Panc1 (cell line): Measurements from ENCODE around the gene PGS1. TPM values are rescaled to one million over a fixed set of nuclear protein-coding genes. Genes with fewer than 3 reads are reported as not detected.

Experiments
- ATAC-seq: fragments of 200-7000 bp; cut with Tn5 transposase; 2 replicates; pipeline ENCODE4 v1.9.1; 2020; ENCODE audit warnings: mild to moderate bottlenecking, moderate library complexity
- BruUV-seq: library from RNA; stranded (reverse); fragments of 400-500 nt; replicated peaks from 2 replicates; lab custom pipeline; 2021; lab: Mats Ljungman, UMichigan
- CTCF ChIA-PET: fragments of 300-600 bp; sonication (Branson Sonifier 250); formaldehyde crosslinking; loops from one replicate; lab custom pipeline; 2022; ENCODE audit warnings: antibody characterized with exemption; lab: Charles Lee
- POLR2A ChIA-PET: fragments of 300-600 bp; sonication (Branson Sonifier 250); formaldehyde crosslinking; loops from one replicate; lab custom pipeline; 2022; ENCODE audit warnings: antibody characterized with exemption; lab: Charles Lee
- DNase-seq: peaks from one replicate; pipeline ENCODE4 v3.0.0-alpha.2; 2010; ENCODE audit warnings: low read depth, low spot score
- H3K27ac ChIP-seq: 2 replicates; pipeline ENCODE4 v1.5.1; 2011; ENCODE audit warnings: mild to moderate bottlenecking, low read length, inconsistent platforms
- H3K27me3 ChIP-seq: fragments of 200-500 bp; sonication (Bioruptor generic); 2 replicates; pipeline ENCODE4 v1.6.0; 2014; ENCODE audit warnings: low read length, inconsistent platforms; ENCODE audit not compliant: control insufficient read depth, insufficient read depth
- H3K36me3 ChIP-seq: fragments of 200-500 bp; sonication (Bioruptor generic); 2 replicates; pipeline ENCODE4 v1.5.1; 2014; ENCODE audit warnings: inconsistent platforms, mild to moderate bottlenecking, low read length, moderate library complexity; ENCODE audit not compliant: control insufficient read depth, insufficient read depth
- H3K4me1 ChIP-seq: 2 replicates; pipeline ENCODE4 v1.5.1; 2011; ENCODE audit warnings: inconsistent platforms, mild to moderate bottlenecking, low read length, moderate library complexity; ENCODE audit not compliant: control insufficient read depth, insufficient read depth
- H3K4me3 ChIP-seq, 2 experiments: 2 replicates each; pipeline ENCODE4 v1.5.1; 2011 to 2012; ENCODE audit warnings: low read depth in 2 of 2, low read length in 2 of 2, mild to moderate bottlenecking in 2 of 2, inconsistent platforms in 1 of 2, moderate library complexity in 1 of 2
- H3K9me3 ChIP-seq: fragments of 200-500 bp; sonication (Bioruptor generic); 2 replicates; pipeline ENCODE4 v1.5.1; 2014; ENCODE audit warnings: low read depth, mild to moderate bottlenecking, inconsistent platforms, low read length, moderate library complexity; ENCODE audit not compliant: control insufficient read depth, insufficient read depth
- CTCF ChIP-seq: fragments of 450-650 bp; IDR thresholded peaks from 2 replicates; pipeline ENCODE4 v1.5.1; 2017; ENCODE audit warnings: mild to moderate bottlenecking
- POLR2AphosphoS5 ChIP-seq: IDR thresholded peaks from 2 replicates; pipeline ENCODE4 v1.6.1; 2012; ENCODE audit warnings: mild to moderate bottlenecking, low read depth, low read length, moderate library complexity
- SIN3A ChIP-seq: IDR thresholded peaks from 2 replicates; pipeline ENCODE4 v1.6.1; 2012; ENCODE audit warnings: low read depth, mild to moderate bottlenecking, low read length, moderate library complexity, borderline replicate concordance; ENCODE audit not compliant: insufficient read depth
- TCF7L2 ChIP-seq: IDR thresholded peaks from 2 replicates; pipeline ENCODE4 v1.6.1; 2011; ENCODE audit warnings: mild to moderate bottlenecking, low read depth, low read length, inconsistent platforms
- in situ Hi-C: cut with HindIII; loops from 2 replicates; pipeline ENCODE4 v1.10.0; 2016; ENCODE audit warnings: low sequenced_read_pairs, low pct_unique_long_range_greater_than_20kb
- intact Hi-C: fragments of 100-400 bp; cut with micrococcal nuclease; formaldehyde crosslinking; loops from one replicate; pipeline ENCODE4 v1.10.0; 2022; ENCODE audit not compliant: unreplicated experiment
- total RNA-seq: library from RNA; stranded (reverse); gene quantifications from one replicate; pipeline ENCODE4 v1.2.1, GENCODE V29; 2021; ENCODE audit not compliant: unreplicated experiment
- TF ChIP-seq, protein P1 (sequence below), 2 experiments: IDR thresholded peaks; 2 replicates each; pipeline ENCODE4 v1.6.1; 2011 to 2012; ENCODE audit warnings: low read depth in 2 of 2, control low read depth in 1 of 2, low read length in 1 of 2, mild to moderate bottlenecking in 1 of 2, moderate library complexity in 1 of 2; ENCODE audit not compliant: insufficient read depth in 1 of 2

Gene PGS1
- total RNA-seq, 1 experiment from 2014 or later = 47.5 TPM

DNA sequence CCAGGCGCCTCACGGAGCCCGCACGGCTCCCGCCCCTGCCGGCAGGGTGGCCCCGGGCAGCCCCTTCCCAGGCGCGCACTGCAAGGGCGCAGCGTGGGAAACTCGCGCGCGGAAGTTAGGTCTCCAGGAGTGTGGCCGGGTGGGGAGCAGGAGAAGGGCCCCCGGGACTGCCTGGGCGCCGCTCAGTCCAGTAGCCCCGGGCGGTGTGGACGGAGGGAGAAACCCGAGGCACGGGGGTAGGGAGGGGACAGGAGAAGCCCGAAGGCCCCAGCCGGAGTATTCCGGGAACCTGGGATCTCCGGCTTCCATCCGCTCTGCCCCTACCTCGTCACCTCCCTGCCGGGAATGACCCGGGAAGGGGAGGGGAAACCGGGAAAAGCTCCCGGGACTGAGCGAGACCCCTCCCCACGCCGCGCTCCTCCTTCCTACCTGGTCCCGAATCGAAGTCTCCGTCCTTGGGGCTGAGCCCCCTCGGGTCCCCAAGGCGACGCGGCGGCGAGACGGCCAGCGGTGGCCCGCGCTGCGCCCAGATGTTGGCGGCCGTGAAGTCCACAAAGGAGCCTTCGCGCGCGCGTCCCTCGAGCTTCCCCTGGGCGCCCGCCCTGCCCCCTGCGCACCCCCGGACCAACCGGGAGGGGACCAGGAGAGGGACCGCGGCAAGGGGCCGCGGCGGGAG, 19.0 kb upstream of the PGS1 start:
- DNase-seq = no peak
- POLR2A ChIA-PET = interaction anchor here (0.6 to 0.7 kb wide), 3 partner anchors 22 to 79 kb away, joined by 3 to 12 read pairs (median 6); no protein-coding TSS in a partner anchor
- in situ Hi-C loops (no loop called here), intact Hi-C loops (no loop called here)
- CTCF ChIA-PET = interaction anchor here (0.6 to 1.2 kb wide), 5 partner anchors 15 to 108 kb away, joined by 3 to 9 read pairs (median 4); no protein-coding TSS in a partner anchor
- peaks cover 45% of the 10 kb centered on the region for H3K4me1 ChIP-seq
- no TSS peak for BruUV-seq
- H3K27ac ChIP-seq = peak overlapping the region; percentile 89
- ATAC-seq = peak; percentile 18
- peak overlapping the region; percentile 81 to 98 for H3K4me3 ChIP-seq
- no peaks in the 10 kb centered on the region for H3K9me3 ChIP-seq
- peaks cover 10% of the 10 kb centered on the region; the same call in 1 of the 2 replicates for H3K36me3 ChIP-seq
- TF ChIP-seq, protein P1, sequence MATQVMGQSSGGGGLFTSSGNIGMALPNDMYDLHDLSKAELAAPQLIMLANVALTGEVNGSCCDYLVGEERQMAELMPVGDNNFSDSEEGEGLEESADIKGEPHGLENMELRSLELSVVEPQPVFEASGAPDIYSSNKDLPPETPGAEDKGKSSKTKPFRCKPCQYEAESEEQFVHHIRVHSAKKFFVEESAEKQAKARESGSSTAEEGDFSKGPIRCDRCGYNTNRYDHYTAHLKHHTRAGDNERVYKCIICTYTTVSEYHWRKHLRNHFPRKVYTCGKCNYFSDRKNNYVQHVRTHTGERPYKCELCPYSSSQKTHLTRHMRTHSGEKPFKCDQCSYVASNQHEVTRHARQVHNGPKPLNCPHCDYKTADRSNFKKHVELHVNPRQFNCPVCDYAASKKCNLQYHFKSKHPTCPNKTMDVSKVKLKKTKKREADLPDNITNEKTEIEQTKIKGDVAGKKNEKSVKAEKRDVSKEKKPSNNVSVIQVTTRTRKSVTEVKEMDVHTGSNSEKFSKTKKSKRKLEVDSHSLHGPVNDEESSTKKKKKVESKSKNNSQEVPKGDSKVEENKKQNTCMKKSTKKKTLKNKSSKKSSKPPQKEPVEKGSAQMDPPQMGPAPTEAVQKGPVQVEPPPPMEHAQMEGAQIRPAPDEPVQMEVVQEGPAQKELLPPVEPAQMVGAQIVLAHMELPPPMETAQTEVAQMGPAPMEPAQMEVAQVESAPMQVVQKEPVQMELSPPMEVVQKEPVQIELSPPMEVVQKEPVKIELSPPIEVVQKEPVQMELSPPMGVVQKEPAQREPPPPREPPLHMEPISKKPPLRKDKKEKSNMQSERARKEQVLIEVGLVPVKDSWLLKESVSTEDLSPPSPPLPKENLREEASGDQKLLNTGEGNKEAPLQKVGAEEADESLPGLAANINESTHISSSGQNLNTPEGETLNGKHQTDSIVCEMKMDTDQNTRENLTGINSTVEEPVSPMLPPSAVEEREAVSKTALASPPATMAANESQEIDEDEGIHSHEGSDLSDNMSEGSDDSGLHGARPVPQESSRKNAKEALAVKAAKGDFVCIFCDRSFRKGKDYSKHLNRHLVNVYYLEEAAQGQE (IDR thresholded peaks at IDR 0.05; ENCODE audit: insufficient read depth in 1 of 2, low read depth in 2 of 2, low read length in 1 of 2) = no peak
- no peak for TF ChIP-seq TCF7L2
- TF ChIP-seq POLR2AphosphoS5 = no peak
- no peak for TF ChIP-seq CTCF
- no peak for TF ChIP-seq SIN3A
- H3K27me3 ChIP-seq = no peaks in the 10 kb centered on the region

- POLR2A ChIA-PET = interaction anchor here (0.6 to 0.7 kb wide), 3 partner anchors 23 to 179 kb away, joined by 3 to 12 read pairs (median 3); no protein-coding TSS in a partner anchor
- ATAC-seq (peak; percentile 79), DNase-seq (no peak)
- TF ChIP-seq, protein P1 (IDR thresholded peaks at IDR 0.05; ENCODE audit: insufficient read depth in 1 of 2, low read depth in 2 of 2, low read length in 1 of 2) = no peak
- TF ChIP-seq POLR2AphosphoS5 (peak; percentile 98), SIN3A (peak; percentile 87; the same call in 1 of the 2 replicates), CTCF (no peak), TCF7L2 (peak; percentile 50; the same call in 1 of the 2 replicates)
- Histone ChIP-seq H3K9me3 (no peaks in the 10 kb centered on the region), H3K27ac (peak within 1 kb of the TSS; percentile 89), H3K4me1 (peaks cover 44% of the 10 kb centered on the region), H3K4me3 (peak within 1 kb of the TSS; percentile 81 to 98), H3K27me3 (no peaks in the 10 kb centered on the region), H3K36me3 (peaks cover 10% of the 10 kb centered on the region; the same call in 1 of the 2 replicates)
- no TSS peak for BruUV-seq
- CTCF ChIA-PET = interaction anchor here (0.5 to 0.6 kb wide), 3 partner anchors 20 to 60 kb away, joined by 4 to 8 read pairs (median 5); no protein-coding TSS in a partner anchor
- in situ Hi-C loops = no loop called here
- intact Hi-C loops = loop anchor here (2.0 to 5.0 kb wide), 2 partner anchors 61 to 78 kb away; no protein-coding TSS in a partner anchor
Measured at GRCh38 chr17:78359997-78360370, 18.5 kb upstream of the PGS1 start, which contains the start of gene SOCS3. Gene SOCS3, minus strand, starts transcription at chr17:78360077. Its CDS starts 982 bp downstream, at chr17:78359095.
